D341Med (cell line): ENCODE results near the gene DPH5.
"Not testable (repeated sequence)": the region's sequence is repeated elsewhere in the genome, so short reads cannot be mapped to it uniquely, and the experiment has no call there.

Source experiments
- DNase-seq: peaks from one replicate; pipeline ENCODE4 v3.0.0; 2012; ENCODE audit warnings: low spot score

The DPH5 gene

GRCh38 chr1:100982793-100983192 lies 42.8 kb downstream of the DPH5 start:
- DNase-seq, result no peak

GRCh38 chr1:100979631-100980030 lies 46.0 kb downstream of the DPH5 start:
- no peak for DNase-seq

GRCh38 chr1:100976936-100977335 lies 48.6 kb downstream of the DPH5 start:
- no peak for DNase-seq

- no peak for DNase-seq
Observed at GRCh38 chr1:100972185-100972584, 53.4 kb downstream of the DPH5 start.

GRCh38 chr1:100971021-100971420 lies 54.6 kb downstream of the DPH5 start:
- DNase-seq, result no peak

GRCh38 chr1:100969327-100969726 lies 56.3 kb downstream of the DPH5 start:
- no peak for DNase-seq

- DNase-seq, result no peak
Observed at GRCh38 chr1:100968621-100969020, 57.0 kb downstream of the DPH5 start.

- no peak for DNase-seq
Observed at GRCh38 chr1:100960098-100960497, 65.5 kb downstream of the DPH5 start.

GRCh38 chr1:100959502-100960060 lies 66.0 kb downstream of the DPH5 start:
- no peak for DNase-seq

GRCh38 chr1:100955322-100955721 lies 70.3 kb downstream of the DPH5 start:
- DNase-seq, result no peak

- no peak for DNase-seq
Observed at GRCh38 chr1:100953960-100954730, 71.4 kb downstream of the DPH5 start.

- not testable (repeated sequence) for DNase-seq
Observed at GRCh38 chr1:100952970-100953369, 72.6 kb downstream of the DPH5 start.

- no peak for DNase-seq
Observed at GRCh38 chr1:100952104-100952745, 73.4 kb downstream of the DPH5 start.

GRCh38 chr1:100950781-100951180 lies 74.8 kb downstream of the DPH5 start:
- no peak for DNase-seq

GRCh38 chr1:100950337-100950736 lies 75.2 kb downstream of the DPH5 start:
- DNase-seq, result no peak

GRCh38 chr1:100949515-100950158 lies 75.9 kb downstream of the DPH5 start:
- DNase-seq, result not testable (repeated sequence)

GRCh38 chr1:100948721-100949405 lies 76.7 kb downstream of the DPH5 start:
- DNase-seq, result not testable (repeated sequence)

- not testable (repeated sequence) for DNase-seq
Observed at GRCh38 chr1:100947816-100948215, 77.8 kb downstream of the DPH5 start.

- not testable (repeated sequence) for DNase-seq
Observed at GRCh38 chr1:100946064-100946463, 79.5 kb downstream of the DPH5 start.

GRCh38 chr1:100943533-100943932 lies 82.1 kb downstream of the DPH5 start:
- DNase-seq, result no peak

GRCh38 chr1:100942304-100943046 lies 83.1 kb downstream of the DPH5 start:
- DNase-seq, result no peak
